ENCODE data around the gene TAL1. TPM values are rescaled to one million over a fixed set of nuclear protein-coding genes. Genes with fewer than 3 reads are reported as not detected.

Gene TAL1
- total and polyA plus RNA-seq, 3 donors from 2014 or later: 1.7 to 3.5 (median 2.3) TPM

DNA sequence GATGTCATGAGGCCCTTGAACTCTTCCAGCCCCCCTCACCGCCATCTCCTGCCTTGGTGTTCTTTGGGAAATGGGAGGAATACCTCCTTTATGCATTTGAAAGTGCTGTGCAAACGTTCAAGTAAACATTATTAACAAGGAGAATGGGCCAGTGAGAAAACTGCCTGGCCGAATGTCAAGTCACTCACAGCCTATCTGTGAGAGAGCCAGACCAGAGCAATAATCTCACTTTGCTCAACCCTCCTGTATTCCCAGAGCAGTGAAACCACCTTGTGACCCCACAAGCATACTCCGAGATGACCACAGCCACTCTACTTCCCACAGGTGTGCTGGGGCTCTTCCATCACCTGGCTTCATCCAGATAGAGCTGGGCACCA lies 5.2 kb downstream of the TAL1 start:
- H3K4me1 ChIP-seq: peaks cover 18% of the 10 kb centered on the region
- H3K36me3 ChIP-seq (ENCODE audit: low read depth, missing control alignments): no peaks in the 10 kb centered on the region
- 55 to 72% methylated on average over 4 of the region's 4 CpGs for WGBS, 2 donors
- H3K27ac ChIP-seq: no peak overlapping the region
- DNase-seq: no peak
- H3K9me3 ChIP-seq: no peaks in the 10 kb centered on the region
- peaks cover 5% of the 10 kb centered on the region for H3K27me3 ChIP-seq
- intact Hi-C loops (cut with DNase I; ENCODE audit: low total_unique reads): no loop called here
- H3K4me3 ChIP-seq: no peak overlapping the region
- TF ChIP-seq, protein P1, sequence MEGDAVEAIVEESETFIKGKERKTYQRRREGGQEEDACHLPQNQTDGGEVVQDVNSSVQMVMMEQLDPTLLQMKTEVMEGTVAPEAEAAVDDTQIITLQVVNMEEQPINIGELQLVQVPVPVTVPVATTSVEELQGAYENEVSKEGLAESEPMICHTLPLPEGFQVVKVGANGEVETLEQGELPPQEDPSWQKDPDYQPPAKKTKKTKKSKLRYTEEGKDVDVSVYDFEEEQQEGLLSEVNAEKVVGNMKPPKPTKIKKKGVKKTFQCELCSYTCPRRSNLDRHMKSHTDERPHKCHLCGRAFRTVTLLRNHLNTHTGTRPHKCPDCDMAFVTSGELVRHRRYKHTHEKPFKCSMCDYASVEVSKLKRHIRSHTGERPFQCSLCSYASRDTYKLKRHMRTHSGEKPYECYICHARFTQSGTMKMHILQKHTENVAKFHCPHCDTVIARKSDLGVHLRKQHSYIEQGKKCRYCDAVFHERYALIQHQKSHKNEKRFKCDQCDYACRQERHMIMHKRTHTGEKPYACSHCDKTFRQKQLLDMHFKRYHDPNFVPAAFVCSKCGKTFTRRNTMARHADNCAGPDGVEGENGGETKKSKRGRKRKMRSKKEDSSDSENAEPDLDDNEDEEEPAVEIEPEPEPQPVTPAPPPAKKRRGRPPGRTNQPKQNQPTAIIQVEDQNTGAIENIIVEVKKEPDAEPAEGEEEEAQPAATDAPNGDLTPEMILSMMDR (IDR thresholded peaks at IDR 0.05): no peak
- no peak for TF ChIP-seq POLR2A (IDR thresholded peaks at IDR 0.05)

DNA sequence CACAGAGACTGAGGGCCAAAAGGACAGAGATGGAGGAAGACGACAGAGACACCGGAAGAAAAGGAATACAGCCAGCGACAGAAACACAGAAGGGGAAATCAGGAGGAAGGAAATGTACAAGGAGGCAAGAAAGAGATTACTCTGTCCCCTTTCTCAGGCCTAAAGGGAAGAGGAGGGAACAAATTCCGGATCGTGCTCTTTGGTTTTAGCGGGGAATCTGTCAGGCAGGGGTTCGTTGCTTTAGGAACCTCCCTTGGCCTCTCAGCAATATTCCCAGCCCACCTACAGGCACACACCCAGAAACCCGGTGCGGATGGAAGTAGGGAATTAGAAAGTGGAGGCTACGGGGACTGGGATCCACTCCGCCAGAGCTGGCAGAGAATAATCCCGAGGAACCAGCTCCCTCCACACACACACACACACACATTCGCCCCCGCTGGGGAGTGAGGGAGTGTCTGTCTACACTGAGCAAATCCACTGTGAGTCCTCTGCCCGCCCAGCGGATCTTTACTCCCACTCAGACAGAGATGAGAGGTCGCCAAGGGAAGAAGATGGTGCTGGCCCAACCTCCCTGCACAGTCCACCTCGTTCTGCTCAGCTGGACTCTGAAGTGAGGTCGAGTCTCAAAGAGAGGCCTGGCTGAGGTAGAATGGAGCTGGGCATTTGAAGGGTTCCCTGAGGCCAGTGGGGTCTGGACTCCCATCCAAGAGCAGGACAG lies 5.7 kb downstream of the TAL1 start:
- H3K27ac ChIP-seq: no peak overlapping the region
- no peak for DNase-seq
- H3K36me3 ChIP-seq (ENCODE audit: low read depth, missing control alignments): no peaks in the 10 kb centered on the region
- intact Hi-C loops (cut with DNase I; ENCODE audit: low total_unique reads): no loop called here
- peaks cover 13% of the 10 kb centered on the region for H3K4me1 ChIP-seq
- no peaks in the 10 kb centered on the region for H3K9me3 ChIP-seq
- peaks cover 5% of the 10 kb centered on the region for H3K27me3 ChIP-seq
- WGBS, 2 donors: 17 to 26% methylated on average over 19 of the region's 19 CpGs
- no peak overlapping the region for H3K4me3 ChIP-seq
- TF ChIP-seq, protein P1 (IDR thresholded peaks at IDR 0.05): no peak
- TF ChIP-seq POLR2A (IDR thresholded peaks at IDR 0.05): no peak

DNA sequence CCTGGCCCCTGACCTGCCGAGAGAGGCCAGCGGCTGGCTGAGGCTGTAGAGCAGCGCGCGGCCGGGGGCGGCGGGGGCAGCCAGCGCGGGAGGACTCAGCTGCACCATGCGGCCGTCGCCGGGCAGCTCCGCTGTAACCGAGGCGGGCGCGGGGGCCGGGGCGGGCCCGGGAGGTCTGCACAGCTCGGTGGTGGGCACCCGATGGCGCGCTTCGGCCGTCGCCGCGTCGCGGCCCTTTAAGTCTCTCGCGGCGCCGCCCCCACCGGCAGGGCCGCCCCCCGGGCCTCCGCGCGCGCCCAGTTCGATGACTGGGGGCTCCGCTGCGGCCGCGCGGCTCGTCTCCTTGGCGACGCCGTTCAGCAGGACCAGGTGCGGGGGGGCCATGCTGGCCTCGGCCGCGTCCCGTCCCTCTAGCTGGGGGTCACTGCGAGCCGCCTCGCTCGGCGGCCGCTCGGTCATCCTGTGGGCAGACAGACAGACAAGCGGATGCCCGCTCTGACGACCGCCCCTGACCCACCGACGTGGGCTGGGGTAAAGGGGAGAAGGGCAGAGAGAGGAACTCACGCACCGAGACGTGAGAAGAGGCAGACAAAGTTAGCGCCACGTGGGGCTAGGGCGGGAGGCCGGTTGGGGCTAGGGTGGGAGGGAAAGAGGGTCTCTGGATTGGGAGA lies 6.5 kb downstream of the TAL1 start:
- H3K4me3 ChIP-seq: peak overlapping the region; percentile 36
- intact Hi-C loops (cut with DNase I; ENCODE audit: low total_unique reads): no loop called here
- H3K4me1 ChIP-seq: peaks cover 10% of the 10 kb centered on the region
- no peak for DNase-seq
- H3K9me3 ChIP-seq: no peaks in the 10 kb centered on the region
- WGBS, 2 donors: 2% methylated on average over 20 to 46 of the region's 79 CpGs
- H3K36me3 ChIP-seq (ENCODE audit: low read depth, missing control alignments): no peaks in the 10 kb centered on the region
- no peak overlapping the region for H3K27ac ChIP-seq
- no peak for TF ChIP-seq POLR2A (IDR thresholded peaks at IDR 0.05)
- TF ChIP-seq, protein P1 (IDR thresholded peaks at IDR 0.05): no peak
- H3K27me3 ChIP-seq: peaks cover 5% of the 10 kb centered on the region

- no peaks in the 10 kb centered on the region for H3K9me3 ChIP-seq
- H3K4me3 ChIP-seq: peak overlapping the region; percentile 36
- peaks cover 10% of the 10 kb centered on the region for H3K4me1 ChIP-seq
- 4 to 18% methylated on average over 4 to 29 of the region's 30 CpGs for WGBS, 2 donors
- H3K27ac ChIP-seq: no peak overlapping the region
- intact Hi-C loops (cut with DNase I; ENCODE audit: low total_unique reads): no loop called here
- no peaks in the 10 kb centered on the region for H3K36me3 ChIP-seq (ENCODE audit: low read depth, missing control alignments)
- no peak for DNase-seq
- H3K27me3 ChIP-seq: peaks cover 2% of the 10 kb centered on the region
- no peak for TF ChIP-seq POLR2A (IDR thresholded peaks at IDR 0.05)
- TF ChIP-seq, protein P1 (IDR thresholded peaks at IDR 0.05): no peak
These were observed 7.2 kb downstream of the TAL1 start for GRCh38 chr1:47224676-47225399.
